D721Med (cell line): ENCODE data around the gene LPP.

Experiments used
- DNase-seq: peaks from one replicate; pipeline ENCODE4 v3.0.0; 2011; ENCODE audit warnings: low spot score; ENCODE audit not compliant: insufficient read length
- FAIRE-seq: peaks from 2 replicates; lab custom pipeline; 2011; peaks lifted over from hg19 to GRCh38; lab: Jason Lieb, UNC
- TF ChIP-seq, protein P1 (sequence below): IDR thresholded peaks from 2 replicates; pipeline ENCODE4 v1.5.1; 2012; ENCODE audit warnings: mild to moderate bottlenecking, control low read depth; ENCODE audit not compliant: insufficient read depth; ENCODE audit errors: missing control alignments

Gene LPP

DNA sequence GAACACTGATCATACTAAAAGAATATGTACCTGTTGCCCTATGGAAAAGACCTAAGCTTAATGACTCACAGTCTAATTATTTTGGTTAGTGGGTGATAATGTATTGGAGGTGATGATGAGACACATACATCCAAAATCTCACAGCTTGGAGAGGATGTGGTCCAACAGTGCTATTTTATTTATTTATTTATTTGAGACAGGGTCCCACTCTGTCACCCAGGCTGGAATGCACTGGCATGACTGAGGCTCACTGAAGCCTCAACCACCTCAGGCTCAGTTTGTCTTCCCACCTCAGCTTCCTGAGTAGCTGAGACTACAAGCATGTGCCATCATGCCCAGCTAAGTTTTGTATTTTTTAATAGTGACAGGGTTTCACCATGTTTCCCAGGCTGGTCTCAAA, 35.0 kb downstream of the LPP start:
- FAIRE-seq = no peak
- no peak for DNase-seq
- TF ChIP-seq, protein P1, sequence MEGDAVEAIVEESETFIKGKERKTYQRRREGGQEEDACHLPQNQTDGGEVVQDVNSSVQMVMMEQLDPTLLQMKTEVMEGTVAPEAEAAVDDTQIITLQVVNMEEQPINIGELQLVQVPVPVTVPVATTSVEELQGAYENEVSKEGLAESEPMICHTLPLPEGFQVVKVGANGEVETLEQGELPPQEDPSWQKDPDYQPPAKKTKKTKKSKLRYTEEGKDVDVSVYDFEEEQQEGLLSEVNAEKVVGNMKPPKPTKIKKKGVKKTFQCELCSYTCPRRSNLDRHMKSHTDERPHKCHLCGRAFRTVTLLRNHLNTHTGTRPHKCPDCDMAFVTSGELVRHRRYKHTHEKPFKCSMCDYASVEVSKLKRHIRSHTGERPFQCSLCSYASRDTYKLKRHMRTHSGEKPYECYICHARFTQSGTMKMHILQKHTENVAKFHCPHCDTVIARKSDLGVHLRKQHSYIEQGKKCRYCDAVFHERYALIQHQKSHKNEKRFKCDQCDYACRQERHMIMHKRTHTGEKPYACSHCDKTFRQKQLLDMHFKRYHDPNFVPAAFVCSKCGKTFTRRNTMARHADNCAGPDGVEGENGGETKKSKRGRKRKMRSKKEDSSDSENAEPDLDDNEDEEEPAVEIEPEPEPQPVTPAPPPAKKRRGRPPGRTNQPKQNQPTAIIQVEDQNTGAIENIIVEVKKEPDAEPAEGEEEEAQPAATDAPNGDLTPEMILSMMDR = no peak

DNA sequence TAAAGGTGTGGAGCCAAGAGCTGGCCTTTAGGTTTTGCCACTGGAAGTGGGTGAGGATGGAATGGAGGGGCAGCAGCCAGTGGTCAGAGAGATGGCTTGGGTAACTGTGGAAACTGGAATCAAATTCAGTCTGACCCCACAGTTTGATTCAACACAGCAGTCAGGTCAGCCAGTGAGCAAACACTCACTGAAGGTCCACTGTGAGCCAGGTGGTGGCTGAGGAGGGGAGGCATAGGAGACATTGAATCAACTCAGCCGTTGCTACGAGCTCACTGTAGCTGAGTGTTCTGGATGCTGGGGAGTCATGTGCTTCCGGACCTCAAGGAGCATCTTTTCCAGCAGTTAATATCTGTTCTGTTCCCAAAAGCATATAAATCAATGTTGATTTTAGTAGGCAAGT, 37.5 kb downstream of the LPP start:
- TF ChIP-seq, protein P1 = no peak
- FAIRE-seq (no peak), DNase-seq (no peak)

DNA sequence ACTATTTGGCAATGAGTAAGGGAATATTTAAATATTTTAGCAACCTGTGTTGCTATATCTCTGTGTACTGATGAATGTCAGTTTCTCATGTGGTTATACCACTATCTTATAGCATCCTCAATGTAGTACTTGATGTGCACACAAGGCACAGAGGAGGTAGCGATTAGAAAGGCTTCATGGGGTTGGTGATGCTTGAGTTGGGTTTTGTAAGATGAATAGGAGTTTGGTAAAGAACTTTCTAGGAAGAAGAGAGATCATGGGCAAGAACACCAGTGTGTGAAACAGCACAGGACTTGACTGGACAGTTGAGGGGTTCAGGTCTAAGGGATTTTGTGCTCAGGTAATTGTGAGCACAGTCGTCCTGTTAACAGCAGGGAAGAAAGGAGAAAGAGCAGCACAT, 38.1 kb downstream of the LPP start:
- no peak for DNase-seq
- no peak for FAIRE-seq
- TF ChIP-seq, protein P1 = no peak

DNA sequence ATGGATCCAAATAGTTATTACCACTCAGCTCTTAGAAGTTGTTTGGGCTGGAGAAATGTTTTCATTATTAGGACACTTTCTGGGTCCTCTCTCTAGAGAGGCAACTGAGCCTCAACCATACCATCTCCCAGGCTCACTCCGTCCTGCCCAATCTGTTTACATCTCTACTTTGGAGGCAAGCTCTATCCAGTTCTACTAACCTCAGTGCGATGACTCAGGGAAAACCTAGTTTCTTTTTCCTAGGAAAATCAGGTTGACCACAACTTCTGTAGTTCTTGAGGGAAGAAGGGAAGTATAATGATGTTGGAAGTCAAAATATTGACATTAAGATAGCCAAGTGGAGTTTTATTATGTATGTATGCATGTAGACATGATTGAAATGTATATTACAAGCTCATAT, 40.4 kb downstream of the LPP start:
- DNase-seq (no peak), FAIRE-seq (no peak)
- TF ChIP-seq, protein P1 = no peak

DNA sequence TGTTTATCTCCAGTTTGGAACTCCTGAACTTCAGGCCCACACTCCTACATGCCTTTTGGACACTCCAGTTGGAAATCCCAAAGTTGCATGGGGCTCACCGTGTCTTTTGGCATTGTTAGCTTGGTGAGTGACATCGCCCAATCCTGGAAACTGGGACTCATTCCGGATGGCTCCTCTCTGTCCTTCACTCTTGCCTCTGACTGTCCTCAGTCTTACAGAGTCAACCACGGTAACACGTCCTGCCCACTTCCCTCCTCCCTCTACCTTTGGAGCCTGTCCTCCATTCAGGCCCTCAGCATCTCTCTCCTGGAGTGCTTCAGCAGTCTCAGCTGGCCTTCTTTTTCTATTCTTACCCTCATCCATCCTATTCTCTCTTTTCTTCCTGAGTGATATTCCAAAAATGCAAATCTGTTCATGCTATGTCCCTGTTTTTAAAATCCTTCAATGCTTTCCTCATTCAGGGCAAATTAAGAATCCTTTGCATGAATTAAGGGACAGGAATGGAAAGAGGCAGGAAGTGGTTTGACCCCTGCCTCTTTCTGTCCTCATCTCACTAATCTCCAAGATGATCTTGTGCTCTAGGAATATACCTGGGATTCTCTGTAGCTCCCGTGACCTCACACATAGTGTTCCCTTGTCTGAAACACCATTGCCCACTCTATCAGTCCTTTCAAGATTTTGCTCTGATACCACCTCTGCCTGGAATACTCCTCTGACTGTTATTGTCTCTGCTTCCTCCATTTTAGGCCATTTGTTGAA, 42.5 kb downstream of the LPP start:
- TF ChIP-seq, protein P1 = no peak
- DNase-seq (no peak), FAIRE-seq (no peak)

DNA sequence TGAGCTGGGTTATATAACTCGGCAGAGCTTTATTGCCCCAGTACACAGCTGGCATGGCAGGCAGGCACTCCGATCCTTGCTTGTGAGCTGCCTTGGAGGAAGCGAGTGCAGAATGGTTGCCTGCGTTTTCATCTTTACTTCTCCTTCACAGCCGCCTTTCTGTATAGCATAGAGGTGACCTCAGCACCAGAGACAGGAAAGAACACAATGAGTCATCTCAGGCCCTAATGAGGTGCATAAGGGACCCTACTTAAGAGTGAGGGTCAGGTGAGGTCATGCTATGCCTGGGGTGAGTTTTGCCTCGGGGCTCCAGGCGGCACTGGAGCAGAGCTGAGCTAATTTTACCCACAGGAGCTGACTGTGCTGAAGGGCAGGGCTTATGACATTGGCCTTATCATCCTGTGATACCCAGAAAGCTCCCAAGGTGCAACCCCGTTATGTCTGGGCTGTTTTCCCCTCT, 43.5 kb downstream of the LPP start:
- FAIRE-seq = no peak
- TF ChIP-seq, protein P1 = no peak
- DNase-seq = no peak

DNA sequence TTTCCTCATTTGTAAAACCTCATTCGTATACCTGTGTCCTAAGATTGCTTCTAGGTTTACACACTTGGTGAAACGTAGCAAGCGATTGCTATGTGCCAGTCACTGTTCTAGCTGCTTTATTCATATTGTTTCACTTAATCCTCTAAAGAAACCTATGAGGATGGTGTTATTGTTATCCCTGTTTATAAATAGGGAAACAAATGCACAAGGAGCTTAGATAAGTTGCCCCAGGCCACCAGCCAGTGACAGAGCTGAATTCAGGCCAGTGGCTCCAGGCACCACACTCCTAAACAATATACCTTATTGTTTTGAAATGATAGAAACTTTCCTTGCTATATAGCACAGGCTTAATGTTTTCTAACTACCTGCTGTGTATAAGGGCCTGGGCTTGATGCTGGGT, 44.0 kb downstream of the LPP start:
- no peak for DNase-seq
- no peak for FAIRE-seq
- TF ChIP-seq, protein P1 = no peak
